NCI-H128 (cell line): ENCODE results near the gene ARHGAP8.
"Not testable (repeated sequence)": the region's sequence is repeated elsewhere in the genome, so short reads cannot be mapped to it uniquely, and the experiment has no call there.

Experiments used
- DNase-seq: peaks from one replicate; lab custom pipeline; 2025; ENCODE audit not compliant: unreplicated experiment; lab: John Stamatoyannopoulos, UW

The ARHGAP8 gene

GRCh38 chr22:44739024-44739423, 13.4 kb upstream of the ARHGAP8 start:
- no peak for DNase-seq

GRCh38 chr22:44739666-44740065, 12.7 kb upstream of the ARHGAP8 start:
- not testable (repeated sequence) for DNase-seq

- no peak for DNase-seq
Observed at GRCh38 chr22:44740307-44740706, 12.1 kb upstream of the ARHGAP8 start.

- DNase-seq, result no peak
Observed at GRCh38 chr22:44741929-44742328, 10.4 kb upstream of the ARHGAP8 start.

- no peak for DNase-seq
Observed at GRCh38 chr22:44743247-44743646, 9.1 kb upstream of the ARHGAP8 start.

GRCh38 chr22:44743804-44744211, 8.6 kb upstream of the ARHGAP8 start:
- DNase-seq, result no peak

- DNase-seq, result no peak
Observed at GRCh38 chr22:44745853-44746789, 6.3 kb upstream of the ARHGAP8 start.

- not testable (repeated sequence) for DNase-seq
Observed at GRCh38 chr22:44747784-44748127, 4.6 kb upstream of the ARHGAP8 start.

GRCh38 chr22:44748524-44748923, 3.9 kb upstream of the ARHGAP8 start:
- DNase-seq, result no peak

- DNase-seq, result no peak
Observed at GRCh38 chr22:44750481-44750880, 1.9 kb upstream of the ARHGAP8 start.

- DNase-seq, result no peak
Observed at GRCh38 chr22:44753189-44754042, 1.0 kb downstream of the ARHGAP8 start.

GRCh38 chr22:44754998-44755397, 2.6 kb downstream of the ARHGAP8 start:
- DNase-seq, result no peak

GRCh38 chr22:44755417-44755816, 3.0 kb downstream of the ARHGAP8 start:
- DNase-seq, result no peak

- DNase-seq, result no peak
Observed at GRCh38 chr22:44755956-44756361, 3.6 kb downstream of the ARHGAP8 start.

GRCh38 chr22:44758344-44758973, 6.1 kb downstream of the ARHGAP8 start:
- no peak for DNase-seq

GRCh38 chr22:44759001-44759400, 6.6 kb downstream of the ARHGAP8 start:
- DNase-seq, result no peak

- DNase-seq, result no peak
Observed at GRCh38 chr22:44759430-44760310, 7.3 kb downstream of the ARHGAP8 start.

GRCh38 chr22:44760476-44760875, 8.1 kb downstream of the ARHGAP8 start:
- no peak for DNase-seq

GRCh38 chr22:44761025-44761424, 8.7 kb downstream of the ARHGAP8 start:
- DNase-seq, result no peak

GRCh38 chr22:44764373-44764772, 12.0 kb downstream of the ARHGAP8 start:
- DNase-seq, result no peak
